GM12878 (cell line): Measurements from ENCODE around the gene METTL16. TPM values are rescaled to one million over a fixed set of nuclear protein-coding genes. Genes with fewer than 3 reads are reported as not detected.

ENCODE experiments used
- BHLHE40 ChIP-seq, 2 experiments: fragments of 450-650 bp in 1 of 2; IDR thresholded peaks; 2 replicates each; pipeline ENCODE4 v1.6.1; 2011 to 2017; ENCODE audit warnings: low read depth in 2 of 2, borderline replicate concordance in 1 of 2, improper control_type of control experiment in 1 of 2, low read length in 1 of 2, mild to moderate bottlenecking in 1 of 2
- FOXK2 ChIP-seq: fragments of 450-650 bp; IDR thresholded peaks from 2 replicates; pipeline ENCODE4 v1.6.1; 2017; ENCODE audit warnings: mild to moderate bottlenecking, moderate library complexity
- GABPA ChIP-seq: IDR thresholded peaks from 2 replicates; pipeline ENCODE4 v1.6.1; 2014; ENCODE audit warnings: antibody characterized with exemption, low read depth, mild to moderate bottlenecking, inconsistent platforms
- HDAC2 ChIP-seq: fragments of 200-600 bp; sonication (generic); IDR thresholded peaks from 2 replicates; pipeline ENCODE4 v1.6.1; 2017
- HDGF ChIP-seq: fragments of 450-650 bp; IDR thresholded peaks from 2 replicates; pipeline ENCODE4 v1.6.1; 2016; ENCODE audit warnings: antibody characterized with exemption
- LARP7 ChIP-seq: fragments of 450-650 bp; IDR thresholded peaks from 2 replicates; pipeline ENCODE4 v1.6.1; 2017; ENCODE audit warnings: mild to moderate bottlenecking
- MEF2B ChIP-seq: fragments of 450-650 bp; IDR thresholded peaks from 2 replicates; pipeline ENCODE4 v1.6.1; 2018; ENCODE audit warnings: mild to moderate bottlenecking, moderate library complexity; ENCODE audit not compliant: partially characterized antibody, poor library complexity, severe bottlenecking
- MTA3 ChIP-seq: IDR thresholded peaks from 2 replicates; pipeline ENCODE4 v1.6.1; 2012; ENCODE audit warnings: low read length, inconsistent platforms, borderline replicate concordance
- MXI1 ChIP-seq: fragments of 150-350 bp; IDR thresholded peaks from 2 replicates; pipeline ENCODE4 v1.6.1; 2011; ENCODE audit warnings: low read depth, mild to moderate bottlenecking, inconsistent platforms, low read length, improper control_type of control experiment
- NBN ChIP-seq: fragments of 450-650 bp; IDR thresholded peaks from 2 replicates; pipeline ENCODE4 v1.6.1; 2016
- NFYA ChIP-seq: IDR thresholded peaks from 2 replicates; pipeline ENCODE4 v1.6.1; 2011; ENCODE audit warnings: low read depth, mild to moderate bottlenecking, low read length, improper control_type of control experiment, borderline replicate concordance
- POLR2A ChIP-seq: IDR thresholded peaks from 2 replicates; pipeline ENCODE4 v1.6.1; 2011; ENCODE audit warnings: low read depth, mild to moderate bottlenecking, low read length
- POLR2AphosphoS2 ChIP-seq: IDR thresholded peaks from 2 replicates; pipeline ENCODE4 v1.6.1; 2011; ENCODE audit warnings: low read depth, mild to moderate bottlenecking, low read length, improper control_type of control experiment, moderate library complexity
- RAD21 ChIP-seq: IDR thresholded peaks from 2 replicates; pipeline ENCODE4 v1.6.1; 2011; ENCODE audit warnings: mild to moderate bottlenecking, low read depth, low read length, moderate library complexity; ENCODE audit not compliant: insufficient read depth
- RBBP5 ChIP-seq: fragments of 200-600 bp; sonication (generic); conservative IDR thresholded peaks from 2 replicates; pipeline ENCODE4 v1.6.1; 2016
- SIN3A ChIP-seq: IDR thresholded peaks from 2 replicates; pipeline ENCODE4 v1.6.1; 2012; ENCODE audit warnings: low read depth, low read length, improper control_type of control experiment
- SMARCA5 ChIP-seq: fragments of 450-650 bp; IDR thresholded peaks from 2 replicates; pipeline ENCODE4 v1.6.1; 2017; ENCODE audit warnings: mild to moderate bottlenecking
- SREBF1 ChIP-seq: IDR thresholded peaks from 2 replicates; pipeline ENCODE4 v1.6.1; 2012; ENCODE audit warnings: mild to moderate bottlenecking, low read length
- TCF12 ChIP-seq: IDR thresholded peaks from 2 replicates; pipeline ENCODE4 v1.6.1; 2011; ENCODE audit warnings: low read depth, mild to moderate bottlenecking, low read length
- TCF3 ChIP-seq: IDR thresholded peaks from 2 replicates; pipeline ENCODE4 v1.6.1; 2012; ENCODE audit warnings: low read depth, mild to moderate bottlenecking, low read length, borderline replicate concordance; ENCODE audit not compliant: insufficient read depth
- USF2 ChIP-seq: IDR thresholded peaks from 2 replicates; pipeline ENCODE4 v1.6.1; 2011; ENCODE audit warnings: low read depth, low read length, improper control_type of control experiment, borderline replicate concordance
- WRNIP1 ChIP-seq: IDR thresholded peaks from 2 replicates; pipeline ENCODE4 v1.6.1; 2011; ENCODE audit warnings: low read depth, low read length, improper control_type of control experiment, borderline replicate concordance
- ZBTB4 ChIP-seq: fragments of 450-650 bp; formaldehyde crosslinking; IDR thresholded peaks from 2 replicates; pipeline ENCODE4 v1.4.0; 2022; ENCODE audit warnings: mild to moderate bottlenecking, moderate library complexity
- polyA plus RNA-seq, 11 experiments: library from polyadenylated mRNA; depleted of rRNA in 4 of 11; unstranded in 6 of 11; stranded (reverse) in 5 of 11; fragments of >200 nt; fragmentation: Nextera tagmentation in 4 of 11; fragmentation: Illumina TruSeq in 1 of 11; extraction: Ambion mirVana in 4 of 11; extraction: Trizol in 1 of 11; gene quantifications; 1 replicate in 1 of 11; 2 replicates in 10 of 11; pipeline versions ENCODE4 v1.2.1 to v1.2.3, GENCODE V29; 2011 to 2016; ENCODE audit warnings: inconsistent platforms in 2 of 11, missing spikeins in 2 of 11, low read depth in 1 of 11
- total RNA-seq, 4 experiments: library from RNA; depleted of rRNA in 3 of 4; stranded (reverse); fragments of >200 nt in 3 of 4; fragmentation: Illumina TruSeq in 1 of 4; extraction: Trizol in 1 of 4; gene quantifications; 2 replicates each; pipeline versions ENCODE4 v1.2.1 to v1.2.3, GENCODE V29; 2013 to 2021
- TF ChIP-seq, protein P1 (sequence below): fragments of 450-650 bp; IDR thresholded peaks from 2 replicates; pipeline ENCODE4 v1.6.1; 2017; ENCODE audit warnings: mild to moderate bottlenecking, moderate library complexity

The METTL16 gene
- total and polyA plus RNA-seq, 10 of the 15 experiments (the other 5 are each of a cell fraction or from before 2014, with no cell fraction given), result 15.6 to 34.3 (median 23.7) TPM

DNA sequence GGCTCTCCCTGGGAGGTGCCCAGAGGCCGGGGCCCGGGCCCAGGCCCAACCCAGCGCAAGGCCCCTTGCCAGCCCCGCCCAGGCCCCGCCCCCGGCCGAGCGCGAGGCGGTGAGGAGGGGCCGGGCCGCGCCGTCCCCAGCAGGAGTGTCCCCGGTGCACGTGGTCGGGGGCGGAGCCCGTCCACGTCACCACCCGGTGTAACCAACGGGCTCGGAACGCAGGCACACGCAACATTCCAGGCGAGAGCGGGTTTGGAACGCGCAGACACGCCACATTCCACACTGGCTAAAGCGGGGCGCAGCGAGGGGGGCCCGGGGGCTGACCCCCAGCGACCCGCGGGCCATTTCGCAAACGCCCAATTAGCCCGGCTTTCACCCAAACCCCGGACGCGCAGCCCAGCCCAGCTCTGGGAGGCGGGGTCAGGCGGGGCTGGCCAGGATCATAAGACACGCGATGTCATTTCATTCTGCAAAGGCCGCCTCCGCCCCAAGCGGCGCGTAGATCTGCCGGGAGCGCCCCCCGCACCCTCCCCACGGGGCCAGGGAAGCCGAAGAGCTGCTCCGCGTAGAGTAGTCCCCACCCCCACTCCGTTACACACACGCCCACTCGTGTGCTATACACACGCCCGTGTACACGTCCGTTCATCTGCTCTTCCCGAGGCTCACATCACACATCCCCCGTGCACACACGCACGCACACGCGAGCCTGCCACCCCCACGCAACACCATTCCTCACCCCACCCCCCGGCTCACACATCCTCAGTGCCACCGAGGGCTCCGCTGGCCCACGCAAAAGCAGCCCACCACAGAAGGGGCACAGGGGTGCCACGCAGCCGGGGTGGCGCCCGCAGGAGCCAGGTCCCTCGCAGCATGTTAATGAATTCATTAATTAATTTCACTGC, 111.9 kb downstream of the METTL16 start (continued):
- TF ChIP-seq POLR2AphosphoS2 (no peak; the same call in 1 of the 2 replicates), SMARCA5 (no peak), POLR2A (peak; percentile 87), NBN (peak; percentile 62; the same call in 1 of the 2 replicates), ZBTB4 (CRISPR knock-in tag) (no peak), LARP7 (no peak; the same call in 1 of the 2 replicates), MXI1 (peak; percentile 88), GABPA (no peak), USF2 (peak; percentile 58), FOXK2 (peak; percentile 36; the same call in 1 of the 2 replicates), NFYA (no peak), HDGF (peak; percentile 89; the same call in 1 of the 2 replicates), BHLHE40 (IDR thresholded peaks at IDR 0.05; ENCODE audit: borderline replicate concordance in 1 of 2, low read depth in 2 of 2, low read length in 1 of 2) (peak; percentile 79 to 87), SREBF1 (no peak), SIN3A (peak; percentile 80), RBBP5 (no peak), HDAC2 (no peak), RAD21 (no peak), MEF2B (no peak), WRNIP1 (no peak), MTA3 (no peak), TCF3 (no peak), TCF12 (peak; percentile 26; the same call in 1 of the 2 replicates)
- TF ChIP-seq, protein P1, sequence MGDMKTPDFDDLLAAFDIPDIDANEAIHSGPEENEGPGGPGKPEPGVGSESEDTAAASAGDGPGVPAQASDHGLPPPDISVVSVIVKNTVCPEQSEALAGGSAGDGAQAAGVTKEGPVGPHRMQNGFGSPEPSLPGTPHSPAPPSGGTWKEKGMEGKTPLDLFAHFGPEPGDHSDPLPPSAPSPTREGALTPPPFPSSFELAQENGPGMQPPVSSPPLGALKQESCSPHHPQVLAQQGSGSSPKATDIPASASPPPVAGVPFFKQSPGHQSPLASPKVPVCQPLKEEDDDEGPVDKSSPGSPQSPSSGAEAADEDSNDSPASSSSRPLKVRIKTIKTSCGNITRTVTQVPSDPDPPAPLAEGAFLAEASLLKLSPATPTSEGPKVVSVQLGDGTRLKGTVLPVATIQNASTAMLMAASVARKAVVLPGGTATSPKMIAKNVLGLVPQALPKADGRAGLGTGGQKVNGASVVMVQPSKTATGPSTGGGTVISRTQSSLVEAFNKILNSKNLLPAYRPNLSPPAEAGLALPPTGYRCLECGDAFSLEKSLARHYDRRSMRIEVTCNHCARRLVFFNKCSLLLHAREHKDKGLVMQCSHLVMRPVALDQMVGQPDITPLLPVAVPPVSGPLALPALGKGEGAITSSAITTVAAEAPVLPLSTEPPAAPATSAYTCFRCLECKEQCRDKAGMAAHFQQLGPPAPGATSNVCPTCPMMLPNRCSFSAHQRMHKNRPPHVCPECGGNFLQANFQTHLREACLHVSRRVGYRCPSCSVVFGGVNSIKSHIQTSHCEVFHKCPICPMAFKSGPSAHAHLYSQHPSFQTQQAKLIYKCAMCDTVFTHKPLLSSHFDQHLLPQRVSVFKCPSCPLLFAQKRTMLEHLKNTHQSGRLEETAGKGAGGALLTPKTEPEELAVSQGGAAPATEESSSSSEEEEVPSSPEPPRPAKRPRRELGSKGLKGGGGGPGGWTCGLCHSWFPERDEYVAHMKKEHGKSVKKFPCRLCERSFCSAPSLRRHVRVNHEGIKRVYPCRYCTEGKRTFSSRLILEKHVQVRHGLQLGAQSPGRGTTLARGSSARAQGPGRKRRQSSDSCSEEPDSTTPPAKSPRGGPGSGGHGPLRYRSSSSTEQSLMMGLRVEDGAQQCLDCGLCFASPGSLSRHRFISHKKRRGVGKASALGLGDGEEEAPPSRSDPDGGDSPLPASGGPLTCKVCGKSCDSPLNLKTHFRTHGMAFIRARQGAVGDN, result peak; percentile 64; the same call in 1 of the 2 replicates
